ENCODE results near the gene MCEE.

- TF ChIP-seq CTCF (IDR thresholded peaks at IDR 0.05) (no peak), POLR2A (IDR thresholded peaks at IDR 0.05) (no peak)
Observed at GRCh38 chr2:71078624-71079023, 51.4 kb downstream of the MCEE start.

Data from thyroid gland (tissue), 4 donors.